Measurements from ENCODE around the gene CALML4. TPM values are rescaled to one million over a fixed set of nuclear protein-coding genes. Genes with fewer than 3 reads are reported as not detected.
"Not testable (repeated sequence)": the region's sequence is repeated elsewhere in the genome, so short reads cannot be mapped to it uniquely, and the experiment has no call there.

Gene CALML4
- total RNA-seq, 1 donor from 2014 or later = 0.97 TPM

GRCh38 chr15:68228143-68228970, 23.2 kb upstream of the CALML4 start:
- intact Hi-C loops (cut with DNase I) = no loop called here

GRCh38 chr15:68227643-68228142, 22.6 kb upstream of the CALML4 start:
- intact Hi-C loops (cut with DNase I) = no loop called here
- ATAC-seq (ENCODE audit: poor library complexity) = no peak
- DNase-seq = no peak

More at GRCh38 chr15:68228143-68228970, 23.2 kb upstream of the CALML4 start:
- ATAC-seq (ENCODE audit: poor library complexity) (no peak), DNase-seq (no peak)

- intact Hi-C loops (cut with DNase I); ATAC-seq (ENCODE audit: poor library complexity); DNase-seq: not testable (repeated sequence)
These were observed 20.3 kb upstream of the CALML4 start for GRCh38 chr15:68225442-68225841.

- DNase-seq = no peak
- no peak for ATAC-seq (ENCODE audit: poor library complexity)
- intact Hi-C loops (cut with DNase I) = no loop called here
These were observed 19.6 kb upstream of the CALML4 start for GRCh38 chr15:68224546-68225250.

GRCh38 chr15:68224108-68224507, 19.0 kb upstream of the CALML4 start:
- DNase-seq = no peak

GRCh38 chr15:68223171-68223570, 18.0 kb upstream of the CALML4 start:
- intact Hi-C loops (cut with DNase I) = no loop called here
- ATAC-seq (ENCODE audit: poor library complexity) = no peak
- DNase-seq = no peak

More at GRCh38 chr15:68224108-68224507, 19.0 kb upstream of the CALML4 start:
- no peak for ATAC-seq (ENCODE audit: poor library complexity)
- intact Hi-C loops (cut with DNase I) = no loop called here

GRCh38 chr15:68222432-68222743, 17.3 kb upstream of the CALML4 start:
- DNase-seq; intact Hi-C loops (cut with DNase I); ATAC-seq (ENCODE audit: poor library complexity): not testable (repeated sequence)

- ATAC-seq (ENCODE audit: poor library complexity); intact Hi-C loops (cut with DNase I); DNase-seq: not testable (repeated sequence)
These were observed 16.6 kb upstream of the CALML4 start for GRCh38 chr15:68221530-68222431.

- intact Hi-C loops (cut with DNase I) = no loop called here
- ATAC-seq (ENCODE audit: poor library complexity) (no peak), DNase-seq (no peak)
These were observed 15.8 kb upstream of the CALML4 start for GRCh38 chr15:68220967-68221366.

GRCh38 chr15:68220489-68220888, 15.4 kb upstream of the CALML4 start:
- ATAC-seq (ENCODE audit: poor library complexity) (no peak), DNase-seq (no peak)
- intact Hi-C loops (cut with DNase I) = no loop called here

GRCh38 chr15:68218847-68219798, 14.0 kb upstream of the CALML4 start:
- intact Hi-C loops (cut with DNase I) = no loop called here

GRCh38 chr15:68218331-68218730, 13.2 kb upstream of the CALML4 start:
- no peak for DNase-seq
- ATAC-seq (ENCODE audit: poor library complexity) = no peak
- intact Hi-C loops (cut with DNase I) = no loop called here

More at GRCh38 chr15:68218847-68219798, 14.0 kb upstream of the CALML4 start:
- no peak for ATAC-seq (ENCODE audit: poor library complexity)
- no peak for DNase-seq

GRCh38 chr15:68217341-68217740, 12.2 kb upstream of the CALML4 start:
- peak; percentile 18 for ATAC-seq (ENCODE audit: poor library complexity)
- DNase-seq = no peak

GRCh38 chr15:68214838-68215254, 9.7 kb upstream of the CALML4 start:
- intact Hi-C loops (cut with DNase I) = no loop called here
- ATAC-seq (ENCODE audit: poor library complexity) (no peak), DNase-seq (no peak)

More at GRCh38 chr15:68217341-68217740, 12.2 kb upstream of the CALML4 start:
- intact Hi-C loops (cut with DNase I) = no loop called here

GRCh38 chr15:68213991-68214837, 9.1 kb upstream of the CALML4 start:
- no peak for ATAC-seq (ENCODE audit: poor library complexity)
- DNase-seq = no peak
- intact Hi-C loops (cut with DNase I) = no loop called here

- intact Hi-C loops (cut with DNase I); ATAC-seq (ENCODE audit: poor library complexity): not testable (repeated sequence)
These were observed 8.3 kb upstream of the CALML4 start for GRCh38 chr15:68213491-68213845.

More at GRCh38 chr15:68213491-68213845, 8.3 kb upstream of the CALML4 start:
- DNase-seq = not testable (repeated sequence)

Data from Right ventricle myocardium superior (tissue), 1 donor.